ENCODE measurements around the gene CT45A10. TPM values are rescaled to one million over a fixed set of nuclear protein-coding genes. Genes with fewer than 3 reads are reported as not detected.
A peak's percentile ranks its signal among the peaks of the same experiment; 100 is the strongest.
"Not testable (repeated sequence)": the region's sequence is repeated elsewhere in the genome, so short reads cannot be mapped to it uniquely, and the experiment has no call there.

Gene CT45A10
- total RNA-seq, result not detected in 2 replicates

- H3K4me3 ChIP-seq (ENCODE audit: low read depth, low read length), result no peak within 1 kb of the TSS
- DNase-seq (ENCODE audit: low read depth), result no peak
Observed at GRCh38 chrX:135893294-135893817, at the start of gene CT45A10, which contains the start of gene SAGE1. Gene CT45A10 (minus strand): TSS chrX:135893444. CDS start chrX:135885344, 8,100 bp downstream. Gene SAGE1 (plus strand): TSS chrX:135893716. CDS start chrX:135896243, 2,527 bp downstream.

GRCh38 chrX:135931644-135932487 lies 38.6 kb upstream of the CT45A10 start:
- DNase-seq (ENCODE audit: low read depth), result no peak
- peak; percentile 64 for TF ChIP-seq CTCF (conservative IDR thresholded peaks at IDR 0.05; ENCODE audit: low read depth, low read length)
- H3K4me3 ChIP-seq (ENCODE audit: low read depth, low read length), result no peak overlapping the region

More at GRCh38 chrX:135893294-135893817, at the start of gene CT45A10, which contains the start of gene SAGE1:
- TF ChIP-seq CTCF (conservative IDR thresholded peaks at IDR 0.05; ENCODE audit: low read depth, low read length), result no peak

GRCh38 chrX:135927897-135928296 lies 34.7 kb upstream of the CT45A10 start:
- no peak for DNase-seq (ENCODE audit: low read depth)
- TF ChIP-seq CTCF (conservative IDR thresholded peaks at IDR 0.05; ENCODE audit: low read depth, low read length), result no peak
- H3K4me3 ChIP-seq (ENCODE audit: low read depth, low read length), result no peak overlapping the region

GRCh38 chrX:135923353-135923752 lies 30.1 kb upstream of the CT45A10 start:
- no peak for DNase-seq (ENCODE audit: low read depth)
- TF ChIP-seq CTCF (conservative IDR thresholded peaks at IDR 0.05; ENCODE audit: low read depth, low read length), result peak; percentile 43
- H3K4me3 ChIP-seq (ENCODE audit: low read depth, low read length), result no peak overlapping the region

GRCh38 chrX:135920516-135920915 lies 27.3 kb upstream of the CT45A10 start:
- not testable (repeated sequence) for DNase-seq (ENCODE audit: low read depth); H3K4me3 ChIP-seq (ENCODE audit: low read depth, low read length)

- no peak overlapping the region for H3K4me3 ChIP-seq (ENCODE audit: low read depth, low read length)
- DNase-seq (ENCODE audit: low read depth), result no peak
- no peak for TF ChIP-seq CTCF (conservative IDR thresholded peaks at IDR 0.05; ENCODE audit: low read depth, low read length)
Observed at GRCh38 chrX:135914404-135914803, 21.2 kb upstream of the CT45A10 start.

- DNase-seq (ENCODE audit: low read depth), result no peak
- no peak overlapping the region for H3K4me3 ChIP-seq (ENCODE audit: low read depth, low read length)
- no peak for TF ChIP-seq CTCF (conservative IDR thresholded peaks at IDR 0.05; ENCODE audit: low read depth, low read length)
Observed at GRCh38 chrX:135910251-135910650, 17.0 kb upstream of the CT45A10 start.

Data from epithelial cell of proximal tubule (primary cell).